ENCODE results near the gene CYP39A1. TPM values are rescaled to one million over a fixed set of nuclear protein-coding genes. Genes with fewer than 3 reads are reported as not detected.
A peak's percentile ranks its signal among the peaks of the same experiment; 100 is the strongest.

The CYP39A1 gene
- total RNA-seq, 1 donor: 4.3 TPM

DNA sequence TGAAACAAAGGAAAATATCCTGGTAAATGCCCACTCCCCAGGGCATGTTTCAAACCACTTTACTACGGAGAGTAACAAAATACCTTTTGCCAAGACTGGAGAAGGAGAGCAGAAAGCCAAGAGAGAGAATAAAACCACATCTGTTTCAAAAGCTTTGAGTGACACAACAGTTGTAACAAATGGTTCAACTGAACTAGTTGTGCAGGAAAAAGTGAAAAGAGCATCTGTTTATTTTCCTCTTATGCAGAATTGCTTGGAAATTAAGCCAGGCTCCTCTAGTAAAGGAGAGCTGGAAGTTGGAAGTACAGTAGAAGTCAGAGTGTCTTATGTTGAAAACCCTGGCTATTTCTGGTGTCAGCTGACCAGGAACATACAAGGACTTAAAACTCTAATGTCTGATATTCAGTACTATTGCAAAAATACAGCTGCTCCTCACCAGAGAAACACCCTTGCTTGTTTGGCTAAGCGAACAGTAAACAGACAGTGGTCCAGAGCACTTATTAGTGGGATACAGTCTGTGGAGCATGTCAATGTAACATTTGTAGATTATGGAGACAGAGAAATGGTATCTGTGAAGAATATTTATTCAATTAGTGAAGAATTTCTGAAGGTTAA, 37.6 kb upstream of the CYP39A1 start:
- H3K4me1 ChIP-seq (ENCODE audit: insufficient read depth, low read length): no peaks in the 10 kb centered on the region
- no peaks in the 10 kb centered on the region for H4K20me1 ChIP-seq (ENCODE audit: insufficient read depth, low read length)
- peak; percentile 13 for DNase-seq (ENCODE audit: insufficient read length, low spot score, missing footprints)
- no peaks in the 10 kb centered on the region for H3K36me3 ChIP-seq (ENCODE audit: insufficient read depth, low read length)
- H3K27me3 ChIP-seq (ENCODE audit: insufficient read depth, low read length): peaks cover 2% of the 10 kb centered on the region
- TF ChIP-seq, protein P1, sequence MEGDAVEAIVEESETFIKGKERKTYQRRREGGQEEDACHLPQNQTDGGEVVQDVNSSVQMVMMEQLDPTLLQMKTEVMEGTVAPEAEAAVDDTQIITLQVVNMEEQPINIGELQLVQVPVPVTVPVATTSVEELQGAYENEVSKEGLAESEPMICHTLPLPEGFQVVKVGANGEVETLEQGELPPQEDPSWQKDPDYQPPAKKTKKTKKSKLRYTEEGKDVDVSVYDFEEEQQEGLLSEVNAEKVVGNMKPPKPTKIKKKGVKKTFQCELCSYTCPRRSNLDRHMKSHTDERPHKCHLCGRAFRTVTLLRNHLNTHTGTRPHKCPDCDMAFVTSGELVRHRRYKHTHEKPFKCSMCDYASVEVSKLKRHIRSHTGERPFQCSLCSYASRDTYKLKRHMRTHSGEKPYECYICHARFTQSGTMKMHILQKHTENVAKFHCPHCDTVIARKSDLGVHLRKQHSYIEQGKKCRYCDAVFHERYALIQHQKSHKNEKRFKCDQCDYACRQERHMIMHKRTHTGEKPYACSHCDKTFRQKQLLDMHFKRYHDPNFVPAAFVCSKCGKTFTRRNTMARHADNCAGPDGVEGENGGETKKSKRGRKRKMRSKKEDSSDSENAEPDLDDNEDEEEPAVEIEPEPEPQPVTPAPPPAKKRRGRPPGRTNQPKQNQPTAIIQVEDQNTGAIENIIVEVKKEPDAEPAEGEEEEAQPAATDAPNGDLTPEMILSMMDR (IDR thresholded peaks at IDR 0.05; ENCODE audit: extremely low read depth, low read depth, low read length): no peak
- H3K9me3 ChIP-seq (ENCODE audit: low read depth, low read length): no peaks in the 10 kb centered on the region
- H3K4me2 ChIP-seq (ENCODE audit: insufficient read depth, low read length): no peak overlapping the region
- no peak overlapping the region for H3K4me3 ChIP-seq (ENCODE audit: insufficient read depth, low read length)
- H3K27ac ChIP-seq (ENCODE audit: low read depth, low read length): no peak overlapping the region
- H2AFZ ChIP-seq (ENCODE audit: low read length): no peak overlapping the region
- no peaks in the 10 kb centered on the region for H3K79me2 ChIP-seq (ENCODE audit: insufficient read depth, low read length)

DNA sequence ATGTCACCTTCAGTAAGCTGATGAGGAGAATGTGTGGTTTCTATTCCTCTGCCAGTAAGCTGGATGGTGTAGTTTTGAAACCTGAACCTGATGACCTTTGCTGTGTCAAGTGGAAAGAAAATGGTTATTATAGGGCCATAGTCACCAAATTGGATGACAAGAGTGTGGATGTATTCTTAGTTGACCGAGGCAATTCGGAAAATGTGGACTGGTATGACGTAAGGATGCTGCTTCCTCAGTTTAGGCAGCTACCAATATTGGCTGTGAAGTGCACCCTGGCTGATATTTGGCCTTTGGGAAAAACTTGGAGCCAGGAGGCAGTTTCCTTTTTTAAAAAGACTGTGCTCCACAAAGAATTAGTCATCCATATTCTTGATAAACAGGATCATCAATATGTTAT, 37.0 kb upstream of the CYP39A1 start:
- Histone ChIP-seq H3K4me2 (ENCODE audit: insufficient read depth, low read length) (no peak overlapping the region), H3K36me3 (ENCODE audit: insufficient read depth, low read length) (no peaks in the 10 kb centered on the region), H2AFZ (ENCODE audit: low read length) (no peak overlapping the region), H3K4me3 (ENCODE audit: insufficient read depth, low read length) (no peak overlapping the region), H4K20me1 (ENCODE audit: insufficient read depth, low read length) (no peaks in the 10 kb centered on the region), H3K27me3 (ENCODE audit: insufficient read depth, low read length) (peaks cover 2% of the 10 kb centered on the region), H3K27ac (ENCODE audit: low read depth, low read length) (no peak overlapping the region), H3K9me3 (ENCODE audit: low read depth, low read length) (no peaks in the 10 kb centered on the region), H3K79me2 (ENCODE audit: insufficient read depth, low read length) (no peaks in the 10 kb centered on the region), H3K4me1 (ENCODE audit: insufficient read depth, low read length) (no peaks in the 10 kb centered on the region)
- TF ChIP-seq, protein P1 (IDR thresholded peaks at IDR 0.05; ENCODE audit: extremely low read depth, low read depth, low read length): no peak
- no peak for DNase-seq (ENCODE audit: insufficient read length, low spot score, missing footprints)

DNA sequence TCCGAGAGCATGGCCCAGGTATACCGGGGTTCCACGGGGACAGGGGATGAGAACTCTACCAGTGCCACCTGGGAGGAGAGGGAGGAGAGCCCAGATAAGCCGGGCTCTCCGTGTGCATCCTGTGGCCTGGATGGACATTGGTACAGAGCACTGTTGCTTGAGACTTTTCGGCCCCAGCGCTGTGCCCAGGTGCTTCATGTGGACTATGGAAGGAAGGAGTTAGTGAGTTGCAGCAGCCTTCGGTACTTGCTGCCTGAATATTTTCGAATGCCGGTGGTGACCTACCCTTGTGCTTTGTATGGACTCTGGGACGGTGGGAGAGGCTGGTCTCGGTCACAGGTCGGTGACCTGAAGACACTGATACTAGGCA, 36.3 kb upstream of the CYP39A1 start:
- Histone ChIP-seq H4K20me1 (ENCODE audit: insufficient read depth, low read length) (no peaks in the 10 kb centered on the region), H3K4me2 (ENCODE audit: insufficient read depth, low read length) (no peak overlapping the region), H3K36me3 (ENCODE audit: insufficient read depth, low read length) (no peaks in the 10 kb centered on the region), H3K27ac (ENCODE audit: low read depth, low read length) (no peak overlapping the region), H3K4me1 (ENCODE audit: insufficient read depth, low read length) (no peaks in the 10 kb centered on the region), H3K27me3 (ENCODE audit: insufficient read depth, low read length) (peaks cover 2% of the 10 kb centered on the region), H3K4me3 (ENCODE audit: insufficient read depth, low read length) (no peak overlapping the region), H3K79me2 (ENCODE audit: insufficient read depth, low read length) (no peaks in the 10 kb centered on the region), H2AFZ (ENCODE audit: low read length) (no peak overlapping the region), H3K9me3 (ENCODE audit: low read depth, low read length) (no peaks in the 10 kb centered on the region)
- no peak for DNase-seq (ENCODE audit: insufficient read length, low spot score, missing footprints)
- TF ChIP-seq, protein P1 (IDR thresholded peaks at IDR 0.05; ENCODE audit: extremely low read depth, low read depth, low read length): no peak

DNA sequence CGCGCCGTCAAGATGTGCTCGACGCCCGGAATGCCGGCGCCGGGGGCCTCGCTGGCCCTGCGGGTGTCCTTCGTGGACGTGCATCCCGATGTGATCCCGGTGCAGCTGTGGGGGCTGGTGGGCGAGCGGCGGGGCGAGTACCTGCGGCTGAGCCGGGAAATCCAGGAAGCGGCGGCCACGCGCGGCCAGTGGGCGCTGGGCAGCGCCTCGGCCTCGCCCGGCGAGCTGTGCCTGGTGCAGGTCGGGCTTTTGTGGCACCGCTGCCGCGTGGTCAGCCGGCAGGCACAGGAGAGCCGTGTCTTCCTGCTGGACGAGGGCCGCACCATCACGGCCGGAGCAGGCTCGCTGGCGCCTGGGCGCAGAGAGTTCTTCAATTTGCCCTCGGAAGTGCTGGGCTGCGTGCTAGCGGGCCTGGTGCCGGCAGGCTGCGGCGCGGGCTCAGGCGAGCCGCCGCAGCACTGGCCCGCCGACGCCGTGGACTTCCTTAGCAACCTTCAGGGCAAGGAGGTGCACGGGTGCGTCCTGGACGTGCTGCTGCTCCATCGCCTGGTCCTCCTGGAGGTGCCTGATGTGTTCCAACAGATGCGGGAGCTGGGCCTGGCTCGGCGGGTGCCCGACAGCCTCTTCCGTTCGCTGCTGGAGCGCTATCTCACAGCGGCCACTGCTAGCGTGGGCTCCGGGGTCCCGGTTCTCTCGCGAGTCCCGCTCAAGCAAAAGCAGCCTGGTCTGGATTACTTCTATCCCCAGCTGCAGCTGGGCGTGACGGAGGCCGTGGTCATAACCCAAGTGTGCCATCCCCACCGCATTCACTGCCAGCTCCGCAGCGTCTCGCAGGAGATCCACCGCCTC, 35.7 kb upstream of the CYP39A1 start:
- TF ChIP-seq, protein P1 (IDR thresholded peaks at IDR 0.05; ENCODE audit: extremely low read depth, low read depth, low read length): no peak
- Histone ChIP-seq H2AFZ (ENCODE audit: low read length) (no peak overlapping the region), H3K4me1 (ENCODE audit: insufficient read depth, low read length) (no peaks in the 10 kb centered on the region), H3K9me3 (ENCODE audit: low read depth, low read length) (no peaks in the 10 kb centered on the region), H4K20me1 (ENCODE audit: insufficient read depth, low read length) (no peaks in the 10 kb centered on the region), H3K79me2 (ENCODE audit: insufficient read depth, low read length) (no peaks in the 10 kb centered on the region), H3K27me3 (ENCODE audit: insufficient read depth, low read length) (no peaks in the 10 kb centered on the region), H3K36me3 (ENCODE audit: insufficient read depth, low read length) (no peaks in the 10 kb centered on the region), H3K4me3 (ENCODE audit: insufficient read depth, low read length) (no peak overlapping the region), H3K4me2 (ENCODE audit: insufficient read depth, low read length) (no peak overlapping the region), H3K27ac (ENCODE audit: low read depth, low read length) (no peak overlapping the region)
- DNase-seq (ENCODE audit: insufficient read length, low spot score, missing footprints): peak; percentile 19
